OCI-LY3 (cell line): ENCODE results near the gene SLC4A1.

ENCODE experiments used
- CTCF ChIP-seq: fragments of 200-600, 300-600 bp; sonication (generic); IDR thresholded peaks from 2 replicates; pipeline ENCODE4 v1.5.1; 2014; ENCODE audit warnings: antibody characterized with exemption, low read length, low read depth
- EZH2phosphoT487 ChIP-seq: fragments of 200-600 bp; shearing (Covaris generic); IDR thresholded peaks from 2 replicates; pipeline ENCODE4 v1.6.1; 2018; ENCODE audit warnings: antibody characterized with exemption, mixed run types, low read depth

GRCh38 chr17:44310609-44311376 lies 42.9 kb upstream of the SLC4A1 start:
- TF ChIP-seq CTCF (no peak), EZH2phosphoT487 (no peak)
